Measurements from ENCODE around the gene UTS2B. TPM values are rescaled to one million over a fixed set of nuclear protein-coding genes. Genes with fewer than 3 reads are reported as not detected.

The UTS2B gene
- total and polyA plus RNA-seq, 2 experiments from 2014 or later: 0.21 TPM; not detected in 1

GRCh38 chr3:191280111-191280510 is 50.2 kb downstream of the UTS2B start:
- H3K4me1 Mint-ChIP-seq: peaks cover 4% of the 10 kb centered on the region; the same call in 2 of the 3 replicates
- Histone ChIP-seq H3K27me3 (ENCODE audit: insufficient read depth) (no peaks in the 10 kb centered on the region), H3K4me3 (no peak overlapping the region), H3F3A (replicated peaks; ENCODE audit: low read depth) (no peaks in the 10 kb centered on the region), H3K36me3 (ENCODE audit: insufficient read depth) (no peaks in the 10 kb centered on the region), H3K27ac (ENCODE audit: low read depth) (no peak overlapping the region), H3K4me2 (no peak overlapping the region), H3K4me1 (ENCODE audit: insufficient read depth) (no peaks in the 10 kb centered on the region), H2AFZ (0 out of 2 replicates have a peak overlapping the region, but pooled peaks have one; percentile 53), H3K9me2 (ENCODE audit: insufficient read depth) (no peaks in the 10 kb centered on the region), H3K79me2 (replicated peaks; ENCODE audit: insufficient read depth) (no peaks in the 10 kb centered on the region), H4K20me1 (replicated peaks; ENCODE audit: insufficient read depth) (no peaks in the 10 kb centered on the region)
- no peak for TF ChIP-seq ZNF462 (CRISPR knock-in tag; IDR thresholded peaks at IDR 0.05)
- no peak for TF ChIP-seq ZNF114 (CRISPR knock-in tag; IDR thresholded peaks at IDR 0.05)
- TF ChIP-seq NANOG (IDR thresholded peaks at IDR 0.05; ENCODE audit: borderline replicate concordance): no peak
- no peak for TF ChIP-seq EZH2phosphoT487 (IDR thresholded peaks at IDR 0.05; ENCODE audit: unreplicated experiment)
- no peak for TF ChIP-seq REST (IDR thresholded peaks at IDR 0.05; ENCODE audit: unreplicated experiment)
- no peak for TF ChIP-seq STAT1 (IDR thresholded peaks at IDR 0.05; ENCODE audit: unreplicated experiment)
- TF ChIP-seq ETS1 (IDR thresholded peaks at IDR 0.05): no peak
- TF ChIP-seq POLR2AphosphoS5 (IDR thresholded peaks at IDR 0.05; ENCODE audit: low read depth): no peak
- TF ChIP-seq JUNB (IDR thresholded peaks at IDR 0.05; ENCODE audit: unreplicated experiment): no peak
- TF ChIP-seq EZH2 (IDR thresholded peaks at IDR 0.05; ENCODE audit: low read depth, unreplicated experiment): no peak
- ATAC-seq (no peak), DNase-seq (ENCODE audit: low spot score) (no peak)
- H3K27ac Mint-ChIP-seq: no peak overlapping the region
- no peaks in the 10 kb centered on the region for H3K27me3 Mint-ChIP-seq (ENCODE audit: insufficient read depth, low read depth, poor library complexity)
- H3K4me3 Mint-ChIP-seq: no peak overlapping the region
- H3K9me3 Mint-ChIP-seq: no peaks in the 10 kb centered on the region
- H3K36me3 Mint-ChIP-seq (ENCODE audit: low read depth): no peaks in the 10 kb centered on the region

All from GM23338 (cell line).